HT-29 (cell line): Measurements from ENCODE around the gene CD274. TPM values are rescaled to one million over a fixed set of nuclear protein-coding genes. Genes with fewer than 3 reads are reported as not detected.
"Not testable (repeated sequence)": the region's sequence is repeated elsewhere in the genome, so short reads cannot be mapped to it uniquely, and the experiment has no call there.

Experiments
- DNase-seq: peaks from one replicate; pipeline ENCODE4 v3.0.0-alpha.2; 2015; ENCODE audit warnings: low spot score
- total RNA-seq: library from RNA; depleted of rRNA; stranded (reverse); fragments of >200 nt; shearing (Covaris generic); gene quantifications from 2 replicates; pipeline ENCODE4 v1.2.3, GENCODE V29; 2014; rRNA removed

Gene CD274
- 0.33 and 3.3 TPM in 2 replicates for total RNA-seq

- DNase-seq = peak; percentile 93
Measured at GRCh38 chr9:5450359-5451091, at the start of gene CD274. Gene CD274, plus strand, starts transcription at chr9:5450542. Its CDS starts 5,572 bp downstream, at chr9:5456114.

GRCh38 chr9:5402217-5402616 lies 48.1 kb upstream of the CD274 start:
- DNase-seq = no peak

- DNase-seq = no peak
Measured at GRCh38 chr9:5408596-5408995, 41.7 kb upstream of the CD274 start.

- DNase-seq = no peak
Measured at GRCh38 chr9:5416953-5417352, 33.4 kb upstream of the CD274 start.

GRCh38 chr9:5418481-5418880 lies 31.9 kb upstream of the CD274 start:
- no peak for DNase-seq

GRCh38 chr9:5419987-5420386 lies 30.4 kb upstream of the CD274 start:
- no peak for DNase-seq

- no peak for DNase-seq
Measured at GRCh38 chr9:5421163-5421562, 29.2 kb upstream of the CD274 start.

- DNase-seq = no peak
Measured at GRCh38 chr9:5422276-5422675, 28.1 kb upstream of the CD274 start.

GRCh38 chr9:5425006-5425628 lies 25.2 kb upstream of the CD274 start:
- peak; percentile 67 for DNase-seq

- DNase-seq = no peak
Measured at GRCh38 chr9:5427005-5427404, 23.3 kb upstream of the CD274 start.

- DNase-seq = no peak
Measured at GRCh38 chr9:5428172-5428571, 22.2 kb upstream of the CD274 start.

- no peak for DNase-seq
Measured at GRCh38 chr9:5428794-5429528, 21.4 kb upstream of the CD274 start.

- DNase-seq = no peak
Measured at GRCh38 chr9:5429873-5430564, 20.3 kb upstream of the CD274 start.

- no peak for DNase-seq
Measured at GRCh38 chr9:5430912-5431311, 19.4 kb upstream of the CD274 start.

- DNase-seq = not testable (repeated sequence)
Measured at GRCh38 chr9:5432890-5433289, 17.5 kb upstream of the CD274 start.

- not testable (repeated sequence) for DNase-seq
Measured at GRCh38 chr9:5433328-5433727, 17.0 kb upstream of the CD274 start.

GRCh38 chr9:5433841-5434810 lies 16.2 kb upstream of the CD274 start:
- not testable (repeated sequence) for DNase-seq

GRCh38 chr9:5435912-5436311 lies 14.4 kb upstream of the CD274 start:
- DNase-seq = peak; percentile 27

GRCh38 chr9:5436441-5436840 lies 13.9 kb upstream of the CD274 start:
- DNase-seq = peak; percentile 58
